MM.1S (cell line): ENCODE data around the gene UTS2.

Experiments
- DNase-seq: peaks from one replicate; pipeline ENCODE4 v3.0.0-alpha.2; 2015
- H2AFZ ChIP-seq: fragments of 300-600 bp; sonication (generic); 2 replicates; pipeline ENCODE4 v1.6.0; 2016; ENCODE audit warnings: antibody characterized with exemption, low read length
- H3F3A ChIP-seq: fragments of 300-600 bp; sonication (generic); 2 replicates; pipeline ENCODE4 v1.6.1; 2016; ENCODE audit warnings: mild to moderate bottlenecking, antibody characterized with exemption, low read length, moderate library complexity, mixed read lengths; ENCODE audit not compliant: insufficient read depth
- H3K27ac ChIP-seq: fragments of 300-600 bp; sonication (generic); 2 replicates; pipeline ENCODE4 v1.5.1; 2016; ENCODE audit warnings: mild to moderate bottlenecking, low read length
- H3K27me3 ChIP-seq: fragments of 300-600 bp; sonication (generic); replicated peaks from 2 replicates; pipeline ENCODE4 v1.6.0; 2016; ENCODE audit warnings: low read length; ENCODE audit not compliant: insufficient read depth
- H3K36me3 ChIP-seq: fragments of 300-600 bp; sonication (generic); replicated peaks from 2 replicates; pipeline ENCODE4 v1.6.1; 2016; ENCODE audit warnings: mild to moderate bottlenecking, low read length, mixed read lengths; ENCODE audit not compliant: insufficient read depth
- H3K4me1 ChIP-seq: fragments of 300-600 bp; sonication (generic); 2 replicates; pipeline ENCODE4 v1.6.1; 2016; ENCODE audit warnings: low read length, mixed read lengths
- H3K4me2 ChIP-seq: fragments of 300-600 bp; sonication (generic); 2 replicates; pipeline ENCODE4 v1.6.0; 2016; ENCODE audit warnings: low read depth, low read length
- H3K4me3 ChIP-seq: fragments of 300-600 bp; sonication (generic); 2 replicates; pipeline ENCODE4 v1.5.1; 2016; ENCODE audit warnings: low read length, mixed read lengths
- H3K79me2 ChIP-seq: fragments of 300-600 bp; sonication (generic); 2 replicates; pipeline ENCODE4 v1.6.1; 2016; ENCODE audit warnings: mixed run types, low read length, mixed read lengths
- H3K9ac ChIP-seq: fragments of 300-600 bp; sonication (generic); 2 replicates; pipeline ENCODE4 v1.6.1; 2016; ENCODE audit warnings: low read length, mixed read lengths
- H3K9me2 ChIP-seq: fragments of 300-600 bp; sonication (generic); replicated peaks from 2 replicates; pipeline ENCODE4 v1.6.1; 2016; ENCODE audit warnings: mild to moderate bottlenecking, low read length, mixed read lengths; ENCODE audit not compliant: insufficient read depth
- H3K9me3 ChIP-seq: fragments of 300-600 bp; sonication (generic); replicated peaks from 2 replicates; pipeline ENCODE4 v1.6.1; 2016; ENCODE audit warnings: mild to moderate bottlenecking, low read length, mixed read lengths; ENCODE audit not compliant: insufficient read depth
- H4K20me1 ChIP-seq: fragments of 300-600 bp; sonication (generic); 2 replicates; pipeline ENCODE4 v1.6.1; 2016; ENCODE audit warnings: mild to moderate bottlenecking, low read length, moderate library complexity, mixed read lengths; ENCODE audit not compliant: insufficient read depth
- CTCF ChIP-seq: fragments of 300-600 bp; sonication (generic); IDR thresholded peaks from 2 replicates; pipeline ENCODE4 v1.5.1; 2016; ENCODE audit warnings: antibody characterized with exemption, low read length, mixed read lengths
- EZH2 ChIP-seq: fragments of 300-600 bp; sonication (generic); optimal IDR thresholded peaks from 2 replicates; pipeline ENCODE3; 2017; ENCODE audit warnings: low read depth, mild to moderate bottlenecking, antibody characterized with exemption, low read length, mixed read lengths
- EZH2phosphoT487 ChIP-seq: fragments of 300-600 bp; sonication (generic); IDR thresholded peaks from 2 replicates; pipeline ENCODE4 v1.6.1; 2018; ENCODE audit warnings: antibody characterized with exemption, low read length

The UTS2 gene

GRCh38 chr1:7862211-7863060, 9.6 kb upstream of the UTS2 start:
- H3K9me2 ChIP-seq, result no peaks in the 10 kb centered on the region
- no peak overlapping the region for H2AFZ ChIP-seq
- no peaks in the 10 kb centered on the region for H3F3A ChIP-seq
- H3K4me3 ChIP-seq, result no peak overlapping the region
- no peaks in the 10 kb centered on the region for H3K79me2 ChIP-seq
- H3K27me3 ChIP-seq, result peaks cover 46% of the 10 kb centered on the region
- H3K27ac ChIP-seq, result no peak overlapping the region
- H3K36me3 ChIP-seq, result no peaks in the 10 kb centered on the region
- TF ChIP-seq EZH2, result no peak
- no peaks in the 10 kb centered on the region for H3K9me3 ChIP-seq
- no peak for DNase-seq
- H3K4me1 ChIP-seq, result no peaks in the 10 kb centered on the region
- no peak overlapping the region for H3K9ac ChIP-seq
- no peaks in the 10 kb centered on the region for H4K20me1 ChIP-seq
- H3K4me2 ChIP-seq, result no peak overlapping the region

GRCh38 chr1:7861452-7861851, 8.6 kb upstream of the UTS2 start:
- TF ChIP-seq EZH2 (no peak), EZH2phosphoT487 (no peak), CTCF (no peak)
- H3K4me1 ChIP-seq, result no peaks in the 10 kb centered on the region
- no peaks in the 10 kb centered on the region for H3K36me3 ChIP-seq
- no peak overlapping the region for H3K4me3 ChIP-seq
- H4K20me1 ChIP-seq, result no peaks in the 10 kb centered on the region
- no peaks in the 10 kb centered on the region for H3K9me3 ChIP-seq
- H3F3A ChIP-seq, result no peaks in the 10 kb centered on the region
- no peaks in the 10 kb centered on the region for H3K79me2 ChIP-seq
- H3K9ac ChIP-seq, result no peak overlapping the region
- no peak for DNase-seq
- H3K27ac ChIP-seq, result no peak overlapping the region
- no peak overlapping the region for H3K4me2 ChIP-seq
- H3K27me3 ChIP-seq, result peaks cover 37% of the 10 kb centered on the region
- no peaks in the 10 kb centered on the region for H3K9me2 ChIP-seq
- no peak overlapping the region for H2AFZ ChIP-seq

- Histone ChIP-seq H3K27ac (no peak overlapping the region), H3K9ac (no peak overlapping the region), H3K4me2 (no peak overlapping the region), H3F3A (no peaks in the 10 kb centered on the region), H3K9me3 (no peaks in the 10 kb centered on the region), H4K20me1 (no peaks in the 10 kb centered on the region), H3K4me3 (no peak overlapping the region), H3K27me3 (peaks cover 25% of the 10 kb centered on the region), H3K79me2 (no peaks in the 10 kb centered on the region), H2AFZ (no peak overlapping the region), H3K9me2 (no peaks in the 10 kb centered on the region), H3K36me3 (no peaks in the 10 kb centered on the region), H3K4me1 (no peaks in the 10 kb centered on the region)
- DNase-seq, result no peak
- TF ChIP-seq EZH2, result no peak
- no peak for TF ChIP-seq EZH2phosphoT487
These were observed 7.3 kb upstream of the UTS2 start for GRCh38 chr1:7860130-7860529.

GRCh38 chr1:7859406-7859805, 6.5 kb upstream of the UTS2 start:
- Histone ChIP-seq H3K36me3 (no peaks in the 10 kb centered on the region), H3K4me2 (no peak overlapping the region), H3K27ac (no peak overlapping the region), H4K20me1 (no peaks in the 10 kb centered on the region), H3F3A (no peaks in the 10 kb centered on the region), H3K9me3 (no peaks in the 10 kb centered on the region), H3K9ac (no peak overlapping the region), H3K27me3 (peaks cover 20% of the 10 kb centered on the region), H2AFZ (no peak overlapping the region), H3K9me2 (no peaks in the 10 kb centered on the region), H3K4me3 (no peak overlapping the region), H3K79me2 (no peaks in the 10 kb centered on the region), H3K4me1 (no peaks in the 10 kb centered on the region)
- TF ChIP-seq CTCF (no peak), EZH2 (no peak), EZH2phosphoT487 (no peak)
- DNase-seq, result no peak
